Vagina (tissue), 2 donors: ENCODE measurements around the gene PI16. TPM values are rescaled to one million over a fixed set of nuclear protein-coding genes. Genes with fewer than 3 reads are reported as not detected.

ENCODE experiments used
- DNase-seq, 2 donors: peaks; one replicate each; pipeline ENCODE4 v3.0.0-alpha.2; 2017; ENCODE audit errors: extremely low spot score in 2 of 2
- H3K27ac ChIP-seq: fragments of 200-600 bp; sonication (generic); one replicate; pipeline ENCODE4 v1.5.1; 2019
- H3K27me3 ChIP-seq: fragments of 200-600 bp; sonication (generic); one replicate; pipeline ENCODE4 v1.5.1; 2019
- H3K36me3 ChIP-seq, 2 donors: fragments of 200-600 bp; sonication (generic); one replicate each; pipeline ENCODE4 v1.5.1; 2017 to 2019
- H3K4me1 ChIP-seq: fragments of 200-600 bp; sonication (generic); one replicate; pipeline ENCODE4 v1.5.1; 2019
- H3K4me3 ChIP-seq, 2 donors: fragments of 200-600 bp; sonication (generic); 1 replicate in 1 of 2; 2 replicates in 1 of 2; pipeline ENCODE4 v1.5.1; 2016 to 2019
- H3K9me3 ChIP-seq: fragments of 200-600 bp; sonication (generic); one replicate; pipeline ENCODE4 v1.5.1; 2019
- POLR2A ChIP-seq, 2 donors: fragments of 450-650 bp; IDR thresholded peaks; one replicate each; pipeline ENCODE4 v1.6.1; 2017; ENCODE audit warnings: antibody characterized with exemption in 2 of 2, mild to moderate bottlenecking in 2 of 2, moderate library complexity in 2 of 2
- POLR2AphosphoS5 ChIP-seq, 2 donors: sonication (generic); formaldehyde crosslinking; IDR thresholded peaks; one replicate each; pipeline ENCODE4 v1.9.0; 2017; ENCODE audit warnings: antibody characterized with exemption in 2 of 2, mild to moderate bottlenecking in 2 of 2, low read depth in 1 of 2; ENCODE audit not compliant: insufficient read depth in 1 of 2
- intact Hi-C: fragments of 100-400 bp; cut with DNase I; formaldehyde crosslinking; loops from one replicate; pipeline ENCODE4 v1.15.1; 2023
- total RNA-seq: library from RNA; depleted of rRNA; stranded (reverse); fragments of >200 nt; gene quantifications from one replicate; pipeline ENCODE4 v1.2.3, GENCODE V29; 2016
- TF ChIP-seq, protein P1 (sequence below), 3 experiments: fragments of 450-650 bp in 2 of 3; fragments of 200-600 bp in 1 of 3; sonication (generic) in 1 of 3; IDR thresholded peaks; one replicate each; pipeline ENCODE4 v1.5.1; 2017 to 2019; ENCODE audit warnings: antibody characterized with exemption in 3 of 3, mild to moderate bottlenecking in 2 of 3, moderate library complexity in 2 of 3

Gene PI16, protein sequence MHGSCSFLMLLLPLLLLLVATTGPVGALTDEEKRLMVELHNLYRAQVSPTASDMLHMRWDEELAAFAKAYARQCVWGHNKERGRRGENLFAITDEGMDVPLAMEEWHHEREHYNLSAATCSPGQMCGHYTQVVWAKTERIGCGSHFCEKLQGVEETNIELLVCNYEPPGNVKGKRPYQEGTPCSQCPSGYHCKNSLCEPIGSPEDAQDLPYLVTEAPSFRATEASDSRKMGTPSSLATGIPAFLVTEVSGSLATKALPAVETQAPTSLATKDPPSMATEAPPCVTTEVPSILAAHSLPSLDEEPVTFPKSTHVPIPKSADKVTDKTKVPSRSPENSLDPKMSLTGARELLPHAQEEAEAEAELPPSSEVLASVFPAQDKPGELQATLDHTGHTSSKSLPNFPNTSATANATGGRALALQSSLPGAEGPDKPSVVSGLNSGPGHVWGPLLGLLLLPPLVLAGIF
- total RNA-seq = 88.6 TPM

DNA sequence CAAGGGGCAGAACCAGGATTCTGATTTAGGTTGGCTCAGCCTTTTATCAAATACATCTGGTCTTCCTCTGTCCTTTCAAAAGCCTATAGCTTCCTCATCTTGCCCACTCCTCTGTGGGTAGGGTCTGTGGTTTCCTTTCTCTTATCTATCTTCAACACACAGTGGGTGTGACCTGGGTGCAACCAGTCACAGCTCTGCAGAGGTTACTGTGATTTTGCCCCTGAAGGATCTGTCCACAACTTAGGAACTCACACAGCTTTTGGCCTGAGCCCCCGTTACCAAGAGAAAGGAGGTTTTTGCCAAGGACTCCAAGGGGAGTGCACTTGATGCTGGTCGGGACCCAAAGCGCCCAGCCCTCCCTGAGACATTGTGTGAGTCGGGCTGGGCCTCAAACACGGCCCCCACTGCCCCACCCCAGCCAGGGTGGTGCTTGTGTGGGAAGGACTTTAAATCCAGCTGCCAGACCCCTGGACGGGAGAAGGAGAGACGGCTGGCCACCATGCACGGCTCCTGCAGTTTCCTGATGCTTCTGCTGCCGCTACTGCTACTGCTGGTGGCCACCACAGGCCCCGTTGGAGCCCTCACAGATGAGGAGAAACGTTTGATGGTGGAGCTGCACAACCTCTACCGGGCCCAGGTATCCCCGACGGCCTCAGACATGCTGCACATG is at the start of gene PI16:
Gene PI16, plus strand, starts transcription at position 477 of the 670 bp plus-strand sequence. Its CDS starts 23 bp downstream, at position 500.
- no peak for TF ChIP-seq POLR2A (IDR thresholded peaks at IDR 0.05)
- peak in 1 of 2 donors; percentile 47 for TF ChIP-seq POLR2AphosphoS5 (IDR thresholded peaks at IDR 0.05; ENCODE audit: insufficient read depth in 1 of 2, low read depth in 1 of 2)
- peak within 1 kb of the TSS; percentile 8 to 33 for H3K4me3 ChIP-seq
- intact Hi-C loops = no loop called here
- H3K36me3 ChIP-seq = no peaks in the 10 kb centered on the region
- peaks cover 11% of the 10 kb centered on the region for H3K4me1 ChIP-seq
- DNase-seq = no peak
- H3K27ac ChIP-seq = peak within 1 kb of the TSS; percentile 57
- no peaks in the 10 kb centered on the region for H3K9me3 ChIP-seq
- no peaks in the 10 kb centered on the region for H3K27me3 ChIP-seq

DNA sequence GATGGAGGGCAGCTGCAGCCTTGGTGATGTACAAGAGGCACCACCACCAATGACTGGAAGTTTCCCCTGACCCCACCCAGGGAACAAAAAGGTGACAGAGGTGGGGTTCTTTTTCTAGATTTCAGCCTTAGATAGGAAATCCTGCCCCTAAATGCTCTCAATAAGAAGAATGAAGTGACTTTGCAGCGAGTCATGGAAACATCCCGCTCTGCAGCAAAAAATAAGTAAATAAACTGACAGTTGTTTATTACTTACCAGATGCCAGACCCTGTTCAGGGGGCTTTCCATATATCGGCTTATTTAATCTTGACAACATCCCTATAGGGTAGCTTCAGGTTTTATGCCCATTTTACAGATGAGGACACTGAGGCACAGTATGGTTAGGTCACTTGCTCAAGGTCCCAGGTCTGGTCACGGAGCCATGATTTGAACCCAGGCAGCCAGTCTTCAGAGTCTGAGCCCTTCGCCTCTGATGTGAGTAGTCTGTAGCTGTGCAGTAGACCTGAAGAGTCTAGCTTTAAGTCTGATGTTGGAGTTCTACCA is 49.6 kb upstream of the PI16 start:
- TF ChIP-seq, protein P1, sequence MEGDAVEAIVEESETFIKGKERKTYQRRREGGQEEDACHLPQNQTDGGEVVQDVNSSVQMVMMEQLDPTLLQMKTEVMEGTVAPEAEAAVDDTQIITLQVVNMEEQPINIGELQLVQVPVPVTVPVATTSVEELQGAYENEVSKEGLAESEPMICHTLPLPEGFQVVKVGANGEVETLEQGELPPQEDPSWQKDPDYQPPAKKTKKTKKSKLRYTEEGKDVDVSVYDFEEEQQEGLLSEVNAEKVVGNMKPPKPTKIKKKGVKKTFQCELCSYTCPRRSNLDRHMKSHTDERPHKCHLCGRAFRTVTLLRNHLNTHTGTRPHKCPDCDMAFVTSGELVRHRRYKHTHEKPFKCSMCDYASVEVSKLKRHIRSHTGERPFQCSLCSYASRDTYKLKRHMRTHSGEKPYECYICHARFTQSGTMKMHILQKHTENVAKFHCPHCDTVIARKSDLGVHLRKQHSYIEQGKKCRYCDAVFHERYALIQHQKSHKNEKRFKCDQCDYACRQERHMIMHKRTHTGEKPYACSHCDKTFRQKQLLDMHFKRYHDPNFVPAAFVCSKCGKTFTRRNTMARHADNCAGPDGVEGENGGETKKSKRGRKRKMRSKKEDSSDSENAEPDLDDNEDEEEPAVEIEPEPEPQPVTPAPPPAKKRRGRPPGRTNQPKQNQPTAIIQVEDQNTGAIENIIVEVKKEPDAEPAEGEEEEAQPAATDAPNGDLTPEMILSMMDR (IDR thresholded peaks at IDR 0.05) = no peak
- TF ChIP-seq POLR2A (IDR thresholded peaks at IDR 0.05) (no peak), POLR2AphosphoS5 (IDR thresholded peaks at IDR 0.05; ENCODE audit: insufficient read depth in 1 of 2, low read depth in 1 of 2) (no peak)
- DNase-seq = no peak
- intact Hi-C loops = no loop called here
- Histone ChIP-seq H3K27ac (peak overlapping the region; percentile 64), H3K9me3 (no peaks in the 10 kb centered on the region), H3K4me1 (peaks cover 34% of the 10 kb centered on the region), H3K36me3 (peaks cover 0 to 41% of the 10 kb centered on the region in 2 donors), H3K4me3 (no peak overlapping the region), H3K27me3 (no peaks in the 10 kb centered on the region)

DNA sequence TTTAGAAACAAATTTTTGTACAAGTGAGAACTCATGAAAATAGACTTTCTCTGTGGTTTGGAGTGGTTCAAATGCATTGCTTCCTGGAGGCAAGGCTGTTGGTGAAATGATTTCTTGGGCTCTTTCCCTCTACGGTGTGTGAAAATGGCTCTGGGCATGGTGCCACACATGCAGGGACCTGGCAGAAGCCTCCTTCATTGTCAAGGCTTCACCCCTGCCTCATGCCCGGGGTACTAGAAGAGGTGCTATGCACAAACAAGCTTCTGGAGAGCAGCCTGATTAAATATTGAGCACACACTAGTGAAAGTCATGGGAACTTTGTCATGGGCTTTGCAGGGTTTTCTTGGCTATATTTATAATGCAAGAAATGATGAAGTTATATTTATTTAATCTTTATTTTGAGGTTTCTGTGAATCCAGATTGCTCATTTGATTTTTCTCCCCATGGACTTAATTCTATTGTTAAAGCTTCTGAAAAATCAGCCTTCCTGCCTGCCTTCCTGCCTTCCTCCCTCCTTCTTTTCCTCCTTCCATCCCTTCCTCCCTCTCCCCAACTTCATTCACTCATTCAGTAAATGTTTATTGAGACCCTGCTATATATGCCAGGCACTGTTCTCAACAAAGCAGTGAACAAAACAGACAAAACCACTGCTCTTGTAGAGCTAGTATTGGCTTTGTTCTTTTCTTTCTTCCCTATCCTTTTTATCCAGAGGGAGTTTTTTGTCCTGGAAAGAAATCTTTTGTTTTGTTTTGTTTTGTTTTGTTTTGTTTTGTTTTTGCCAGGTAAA is 47.8 kb upstream of the PI16 start:
- no peak overlapping the region for H3K4me3 ChIP-seq
- no peaks in the 10 kb centered on the region for H3K27me3 ChIP-seq
- intact Hi-C loops = no loop called here
- no peak overlapping the region for H3K27ac ChIP-seq
- H3K9me3 ChIP-seq = no peaks in the 10 kb centered on the region
- H3K4me1 ChIP-seq = peaks cover 34% of the 10 kb centered on the region
- peaks cover 0 to 24% of the 10 kb centered on the region in 2 donors for H3K36me3 ChIP-seq
- no peak for DNase-seq
- TF ChIP-seq POLR2AphosphoS5 (IDR thresholded peaks at IDR 0.05; ENCODE audit: insufficient read depth in 1 of 2, low read depth in 1 of 2) (no peak), POLR2A (IDR thresholded peaks at IDR 0.05) (no peak)
- TF ChIP-seq, protein P1 (IDR thresholded peaks at IDR 0.05) = no peak

DNA sequence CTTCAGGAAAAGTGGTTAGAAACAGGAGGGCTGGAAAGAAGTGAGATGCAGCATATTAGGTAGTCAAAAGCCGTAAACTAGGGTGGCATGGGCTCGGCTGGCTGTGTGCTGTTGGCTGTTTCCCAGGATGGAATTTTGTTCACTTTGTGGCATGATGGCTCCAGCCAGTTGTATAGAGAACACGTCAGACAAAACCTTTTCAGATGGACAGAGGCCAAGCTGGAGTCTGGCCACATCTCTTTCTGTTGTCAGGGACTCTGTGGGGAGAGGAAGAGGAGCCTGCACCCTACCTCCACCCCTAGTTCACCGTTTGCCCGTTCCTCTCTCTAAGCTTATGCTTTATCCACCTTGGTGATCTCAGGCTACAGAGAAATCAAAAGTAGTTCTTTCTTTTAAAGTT is 46.8 kb upstream of the PI16 start:
- intact Hi-C loops = no loop called here
- no peak overlapping the region for H3K4me3 ChIP-seq

More for the DNA sequence above, 46.8 kb upstream of the PI16 start:
- peak overlapping the region; percentile 38 for H3K27ac ChIP-seq
- TF ChIP-seq POLR2A (IDR thresholded peaks at IDR 0.05) = no peak
- TF ChIP-seq, protein P1 (IDR thresholded peaks at IDR 0.05) = no peak
- no peak for TF ChIP-seq POLR2AphosphoS5 (IDR thresholded peaks at IDR 0.05; ENCODE audit: insufficient read depth in 1 of 2, low read depth in 1 of 2)
- H3K27me3 ChIP-seq = no peaks in the 10 kb centered on the region
- peaks cover 0 to 14% of the 10 kb centered on the region in 2 donors for H3K36me3 ChIP-seq
- H3K4me1 ChIP-seq = peaks cover 42% of the 10 kb centered on the region
- H3K9me3 ChIP-seq = no peaks in the 10 kb centered on the region
- DNase-seq = no peak
